ENCODE data around the gene CMC4. TPM values are rescaled to one million over a fixed set of nuclear protein-coding genes. Genes with fewer than 3 reads are reported as not detected.

Gene CMC4
- total RNA-seq, 1 experiment from 2014 or later, result 15.8 TPM

GRCh38 chrX:155023907-155024833, 46.8 kb downstream of the CMC4 start:
- in situ Hi-C loops (cut with HindIII; ENCODE audit: low pct_unique_long_range_greater_than_20kb, low sequenced_read_pairs), result no loop called here
- no peak for DNase-seq (ENCODE audit: low read depth, low spot score)

GRCh38 chrX:155022585-155022984, 48.4 kb downstream of the CMC4 start, which contains the start of gene F8:
TSS of gene F8 (minus strand) at chrX:155022723. CDS start at chrX:155022552, 171 bp downstream.
- in situ Hi-C loops (cut with HindIII; ENCODE audit: low pct_unique_long_range_greater_than_20kb, low sequenced_read_pairs), result no loop called here
- no peak for DNase-seq (ENCODE audit: low read depth, low spot score)

GRCh38 chrX:155020591-155020990, 50.3 kb downstream of the CMC4 start:
- in situ Hi-C loops (cut with HindIII; ENCODE audit: low pct_unique_long_range_greater_than_20kb, low sequenced_read_pairs), result no loop called here
- no peak for DNase-seq (ENCODE audit: low read depth, low spot score)

Other genes with a start within 250 kb of the CMC4 start
- gene SMIM9, start 236.5 kb downstream of the CMC4 start, total RNA-seq (2014; rRNA removed; shearing (Covaris generic)), result not detected in 2 replicates
- 2.2 and 3.5 TPM in 2 replicates for gene F8A1, start 184.8 kb downstream of the CMC4 start, total RNA-seq (2014; rRNA removed; shearing (Covaris generic))
- 0.50 and 0.56 TPM in 2 replicates for gene F8, start 48.4 kb downstream of the CMC4 start, total RNA-seq (2014; rRNA removed; shearing (Covaris generic))
- 70.0 and 81.8 TPM in 2 replicates for gene FUNDC2, start 44.3 kb downstream of the CMC4 start, total RNA-seq (2014; rRNA removed; shearing (Covaris generic))
- 16.9 and 20.7 TPM in 2 replicates for gene MTCP1, start within 50 bp of the CMC4 start, total RNA-seq (2014; rRNA removed; shearing (Covaris generic))
- gene BRCC3, start 372 bp upstream of the CMC4 start, total RNA-seq (2014; rRNA removed; shearing (Covaris generic)), result 6.3 and 8.1 TPM in 2 replicates
- gene VBP1, start 145.3 kb upstream of the CMC4 start, total RNA-seq (2014; rRNA removed; shearing (Covaris generic)), result 92.0 and 95.7 TPM in 2 replicates
- gene RAB39B, start 193.4 kb upstream of the CMC4 start, total RNA-seq (2014; rRNA removed; shearing (Covaris generic)), result 0.56 and 0.79 TPM in 2 replicates

Measured in SK-MEL-5 (cell line).